GM21723 (cell line): ENCODE results near the gene KCNK3.
"Not testable (repeated sequence)": the region's sequence is repeated elsewhere in the genome, so short reads cannot be mapped to it uniquely, and the experiment has no call there.

ENCODE experiments used
- ATAC-seq: cut with Tn5 transposase; IDR thresholded peaks from one replicate; pipeline ENCODE4 v1.9.1; 2021; ENCODE audit warnings: mild to moderate bottlenecking, moderate library complexity; ENCODE audit not compliant: unreplicated experiment

The KCNK3 gene

DNA sequence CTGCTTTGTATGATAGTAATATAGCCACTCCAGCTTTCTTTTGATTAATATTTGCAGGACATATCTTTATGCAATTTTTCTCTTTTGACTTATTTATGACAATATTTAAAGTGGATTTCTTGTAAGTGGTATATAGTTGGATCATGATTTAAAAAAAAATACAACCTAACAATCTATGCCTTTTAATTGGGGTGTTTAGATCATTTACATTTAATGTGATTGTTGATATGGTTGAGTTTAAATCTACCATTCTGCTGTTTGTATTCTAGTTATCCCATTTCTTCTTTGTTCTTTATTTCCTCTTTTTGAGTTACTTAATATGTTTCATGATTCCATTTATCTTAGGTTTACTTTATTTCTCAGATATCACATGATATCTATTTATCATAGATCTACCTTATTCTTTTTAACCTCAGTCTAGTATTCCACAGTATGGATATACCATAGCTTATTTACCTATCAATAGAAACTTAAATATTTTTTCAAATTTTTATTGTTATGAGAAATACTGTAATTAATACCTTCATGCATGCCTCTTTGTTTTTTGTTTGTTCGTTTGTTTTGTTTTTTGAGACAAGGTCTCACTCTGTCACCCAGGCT lies 32.1 kb upstream of the KCNK3 start:
- no peak for ATAC-seq

DNA sequence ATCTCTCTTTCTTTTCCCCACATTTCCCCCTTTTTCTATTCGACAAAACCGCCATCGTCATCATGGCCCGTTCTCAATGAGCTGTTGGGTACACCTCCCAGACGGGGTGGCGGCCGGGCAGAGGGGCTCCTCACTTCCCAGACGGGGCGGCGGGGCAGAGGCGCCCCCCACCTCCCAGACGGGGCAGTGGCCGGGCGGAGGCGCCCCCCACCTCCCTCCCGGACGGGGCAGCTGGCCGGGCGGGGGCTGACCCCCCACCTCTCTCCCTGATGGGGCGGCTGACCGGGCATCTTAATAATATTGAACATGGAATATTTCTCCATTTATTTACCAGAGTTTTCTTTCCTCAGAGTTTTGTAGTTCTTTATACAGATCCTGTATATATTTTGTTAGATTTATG lies 27.2 kb upstream of the KCNK3 start:
- not testable (repeated sequence) for ATAC-seq

DNA sequence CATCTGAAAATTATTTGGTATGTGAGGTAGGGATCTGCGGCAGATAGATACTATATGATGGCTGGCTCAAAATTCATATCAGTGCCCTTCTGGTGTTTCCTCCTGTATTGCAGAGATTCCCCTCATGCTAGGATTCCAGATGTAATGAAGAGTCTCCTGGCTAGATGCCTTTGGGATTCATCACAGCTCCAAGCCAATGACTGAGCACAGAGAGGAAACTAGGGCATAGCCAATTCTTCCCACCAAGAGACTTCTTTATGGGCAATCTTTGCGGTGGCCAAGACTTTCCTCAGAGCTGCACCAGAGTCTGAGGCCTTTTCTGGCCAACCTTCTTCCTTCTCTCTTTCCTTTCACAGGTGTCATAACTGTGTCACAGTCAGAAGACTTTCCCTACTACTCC lies 25.9 kb upstream of the KCNK3 start:
- ATAC-seq = no peak

- no peak for ATAC-seq
Observed at GRCh38 chr2:26668041-26668440, 24.5 kb upstream of the KCNK3 start.

- no peak for ATAC-seq
Observed at GRCh38 chr2:26668856-26669750, 23.4 kb upstream of the KCNK3 start.

GRCh38 chr2:26670171-26670570 lies 22.4 kb upstream of the KCNK3 start:
- no peak for ATAC-seq

DNA sequence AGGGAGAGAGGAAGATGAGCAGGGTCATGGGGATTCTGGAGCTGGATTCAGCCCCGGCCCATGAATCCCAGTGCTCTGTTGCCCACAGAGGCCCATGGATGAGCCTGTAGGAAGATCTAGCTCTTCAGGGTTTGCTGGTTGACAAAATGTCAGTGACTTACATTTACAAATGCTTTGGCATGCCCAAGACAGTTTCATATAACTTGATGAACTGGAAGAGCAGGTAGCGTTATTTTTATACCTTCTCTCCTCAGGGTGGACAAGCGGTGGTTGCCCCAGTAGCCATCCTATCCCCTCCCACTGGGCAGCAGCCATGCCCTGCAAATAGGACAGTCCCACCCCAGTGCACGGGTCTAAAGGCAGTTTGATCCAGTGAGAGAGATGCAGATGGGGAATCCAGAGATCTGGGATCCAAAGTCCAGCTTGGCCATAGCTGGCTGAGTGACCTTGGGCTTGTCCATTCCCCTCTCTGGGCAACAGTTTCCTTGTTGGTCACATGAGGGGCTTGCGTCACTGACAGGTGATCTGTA lies 21.5 kb upstream of the KCNK3 start:
- no peak for ATAC-seq

DNA sequence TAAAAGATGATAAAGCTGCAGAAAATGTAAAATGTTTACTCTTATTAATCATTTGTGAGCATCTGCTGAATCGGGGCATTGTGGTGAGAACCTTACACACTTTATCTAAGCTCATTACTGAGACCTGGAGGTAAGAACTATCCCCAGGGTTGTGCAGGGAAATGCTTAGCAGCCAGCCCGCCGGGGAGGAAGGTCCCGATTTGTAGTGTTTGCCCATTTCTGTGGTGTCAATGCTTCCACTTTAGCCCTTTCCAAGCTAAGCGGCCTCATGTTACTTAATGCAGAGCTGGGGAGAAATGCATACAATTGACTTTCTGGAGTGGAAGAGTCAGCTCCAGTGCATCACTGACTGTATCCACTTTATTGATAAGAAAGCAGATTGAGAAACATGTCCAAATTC lies 20.8 kb upstream of the KCNK3 start:
- no peak for ATAC-seq

- no peak for ATAC-seq
Observed at GRCh38 chr2:26672112-26672817, 20.3 kb upstream of the KCNK3 start.

GRCh38 chr2:26672818-26673393 lies 19.6 kb upstream of the KCNK3 start:
- no peak for ATAC-seq

DNA sequence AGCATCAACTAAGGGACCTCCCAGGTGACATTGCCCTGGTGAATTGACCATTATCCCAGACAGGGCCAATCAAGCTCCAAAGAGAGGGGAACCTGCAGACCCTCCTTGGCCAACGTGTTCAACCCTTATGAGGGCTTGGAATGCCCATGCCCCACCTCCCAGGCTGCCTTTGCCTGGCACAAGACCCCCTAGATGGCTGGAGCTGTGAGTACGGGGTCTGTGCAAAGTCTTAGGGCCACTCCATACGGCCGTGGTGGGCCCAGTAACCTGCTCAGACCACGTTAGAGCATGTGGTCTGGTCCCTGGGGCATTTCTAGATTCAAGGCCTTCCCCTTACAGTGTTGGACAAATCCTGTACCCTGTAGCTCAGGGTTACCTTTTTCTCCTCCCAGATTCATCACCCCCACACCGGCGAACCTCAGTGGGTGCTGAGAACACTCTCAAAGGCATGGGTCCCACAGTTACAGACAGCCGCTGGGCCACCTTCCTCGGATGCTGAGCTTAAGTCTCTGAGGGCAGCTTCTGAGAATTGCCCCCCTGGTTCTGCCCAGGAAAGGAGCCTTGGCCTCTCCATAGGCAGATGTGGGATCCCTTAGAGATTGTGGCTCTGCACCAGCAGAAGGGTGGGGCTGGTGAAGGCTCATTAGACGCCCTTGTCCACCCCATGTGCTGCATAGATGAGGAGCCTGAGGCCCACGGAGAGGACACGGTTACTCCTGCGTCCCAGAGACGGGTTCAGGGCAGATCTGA lies 18.3 kb upstream of the KCNK3 start:
- ATAC-seq = no peak

DNA sequence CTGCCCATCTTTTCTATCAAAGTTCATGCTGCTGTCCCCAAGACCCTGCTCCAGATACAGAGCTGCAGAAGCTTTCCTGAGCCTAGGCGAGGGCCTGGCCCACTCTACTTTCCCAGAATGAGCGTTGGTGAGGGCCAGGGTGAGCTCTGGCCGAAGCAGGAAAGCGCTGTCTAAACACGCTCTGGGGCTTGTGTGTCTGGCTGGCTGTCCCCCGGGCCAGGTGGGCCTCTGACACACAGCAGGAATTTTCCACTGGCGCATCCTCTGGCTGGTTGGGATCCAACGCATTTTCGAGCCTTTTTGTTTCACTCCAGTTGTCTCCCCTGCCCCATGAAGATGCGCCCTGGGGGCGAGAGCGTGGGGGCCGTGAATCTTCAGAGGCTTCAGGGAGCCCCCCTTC lies 17.8 kb upstream of the KCNK3 start:
- no peak for ATAC-seq

DNA sequence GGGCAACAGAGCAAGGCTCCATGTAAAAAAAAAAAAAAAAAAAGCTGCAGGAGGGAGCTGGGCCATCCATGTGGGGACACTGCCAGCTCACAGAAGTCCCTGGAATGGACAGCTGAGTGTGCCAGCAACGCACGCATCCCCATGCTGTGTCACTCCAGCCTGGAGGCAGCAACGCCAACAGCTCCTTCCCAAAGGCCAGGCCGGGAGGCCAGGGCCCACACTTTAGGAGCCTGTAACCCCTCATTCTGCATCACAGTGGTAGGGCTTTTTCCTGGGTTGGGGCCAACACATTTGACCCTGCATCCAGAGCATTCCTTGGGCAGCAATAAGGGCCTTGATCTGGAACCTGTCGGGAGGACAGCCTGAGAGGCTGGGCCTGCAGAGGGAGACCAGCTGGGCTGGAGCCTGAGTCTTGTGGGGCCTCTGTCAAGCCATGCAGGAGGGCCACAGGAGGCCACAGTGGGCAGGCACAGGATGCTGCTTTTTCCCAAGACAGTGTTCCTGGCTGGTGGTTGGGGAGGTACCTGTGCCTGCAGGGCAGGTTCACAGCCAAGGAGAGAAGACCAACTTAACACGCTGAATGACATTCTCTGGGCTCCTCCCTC lies 16.8 kb upstream of the KCNK3 start:
- no peak for ATAC-seq

DNA sequence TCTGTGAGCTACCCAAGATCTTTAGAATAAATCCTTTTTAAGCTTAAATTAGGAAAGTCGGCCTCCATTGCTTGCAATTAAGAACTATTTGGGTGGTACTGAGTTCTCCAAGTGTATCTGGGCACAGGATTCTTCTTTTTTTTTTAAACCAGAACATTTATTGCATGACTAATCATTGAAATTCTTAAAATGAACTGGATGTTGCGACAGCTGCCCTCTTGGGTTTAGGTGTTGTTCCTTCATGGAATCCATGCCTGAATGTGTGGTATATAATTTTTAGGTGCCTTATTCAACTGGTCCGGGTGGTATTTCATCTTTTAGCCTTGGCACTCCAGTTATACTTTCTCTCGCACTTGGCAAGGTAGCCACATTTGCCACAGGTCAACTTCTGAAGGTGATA lies 14.5 kb upstream of the KCNK3 start:
- no peak for ATAC-seq

GRCh38 chr2:26679867-26680266 lies 12.7 kb upstream of the KCNK3 start:
- ATAC-seq = no peak

- ATAC-seq = no peak
Observed at GRCh38 chr2:26681656-26682055, 10.9 kb upstream of the KCNK3 start.

GRCh38 chr2:26682155-26682554 lies 10.4 kb upstream of the KCNK3 start:
- no peak for ATAC-seq

- no peak for ATAC-seq
Observed at GRCh38 chr2:26683583-26683982, 8.9 kb upstream of the KCNK3 start.

GRCh38 chr2:26685341-26685740 lies 7.2 kb upstream of the KCNK3 start:
- ATAC-seq = no peak
